Endometrium (tissue), 2 donors: ENCODE measurements around the gene KIF5C.
"Not testable (repeated sequence)": the region's sequence is repeated elsewhere in the genome, so short reads cannot be mapped to it uniquely, and the experiment has no call there.

ENCODE experiments used
- FAIRE-seq: peaks from 2 replicates; lab custom pipeline; 2012; peaks lifted over from hg19 to GRCh38; lab: Jason Lieb, UNC
- donor health status: control.
- donor health status: control.

Gene KIF5C

GRCh38 chr2:148966438-148966758 lies 91.4 kb downstream of the KIF5C start:
- FAIRE-seq = no peak

- FAIRE-seq = no peak
These were observed 92.0 kb downstream of the KIF5C start for GRCh38 chr2:148967056-148967455.

GRCh38 chr2:148967578-148967977 lies 92.6 kb downstream of the KIF5C start:
- FAIRE-seq = no peak

- FAIRE-seq = no peak
These were observed 93.3 kb downstream of the KIF5C start for GRCh38 chr2:148968301-148968700.

- no peak for FAIRE-seq
These were observed 93.8 kb downstream of the KIF5C start for GRCh38 chr2:148968776-148969319.

- FAIRE-seq = no peak
These were observed 94.6 kb downstream of the KIF5C start for GRCh38 chr2:148969659-148970061.

GRCh38 chr2:148970385-148970784 lies 95.4 kb downstream of the KIF5C start:
- no peak for FAIRE-seq

- no peak for FAIRE-seq
These were observed 96.5 kb downstream of the KIF5C start for GRCh38 chr2:148971547-148971946.

GRCh38 chr2:148974095-148974494 lies 99.1 kb downstream of the KIF5C start:
- no peak for FAIRE-seq

- FAIRE-seq = no peak
These were observed 103.1 kb downstream of the KIF5C start for GRCh38 chr2:148978026-148978685.

- no peak for FAIRE-seq
These were observed 103.7 kb downstream of the KIF5C start for GRCh38 chr2:148978706-148979105.

GRCh38 chr2:148979164-148979918 lies 104.3 kb downstream of the KIF5C start:
- no peak for FAIRE-seq

GRCh38 chr2:148979919-148980277 lies 104.9 kb downstream of the KIF5C start:
- FAIRE-seq = no peak

- not testable (repeated sequence) for FAIRE-seq
These were observed 105.5 kb downstream of the KIF5C start for GRCh38 chr2:148980496-148980895.

GRCh38 chr2:148981324-148981723 lies 106.3 kb downstream of the KIF5C start:
- no peak for FAIRE-seq

GRCh38 chr2:148981781-148982180 lies 106.8 kb downstream of the KIF5C start:
- FAIRE-seq = no peak

- no peak for FAIRE-seq
These were observed 107.3 kb downstream of the KIF5C start for GRCh38 chr2:148982282-148982681.

- FAIRE-seq = no peak
These were observed 108.9 kb downstream of the KIF5C start for GRCh38 chr2:148983896-148984295.

GRCh38 chr2:148984449-148984848 lies 109.4 kb downstream of the KIF5C start:
- no peak for FAIRE-seq

GRCh38 chr2:148987286-148987685 lies 112.3 kb downstream of the KIF5C start:
- FAIRE-seq = no peak

GRCh38 chr2:148988337-148988736 lies 113.3 kb downstream of the KIF5C start:
- no peak for FAIRE-seq

- peak; percentile 80 for FAIRE-seq
These were observed 115.0 kb downstream of the KIF5C start for GRCh38 chr2:148989882-148990493.

GRCh38 chr2:148990968-148991367 lies 115.9 kb downstream of the KIF5C start:
- FAIRE-seq = no peak
